ENCODE data around the gene FBXL13. TPM values are rescaled to one million over a fixed set of nuclear protein-coding genes. Genes with fewer than 3 reads are reported as not detected.

Gene FBXL13
- total RNA-seq, 1 donor from 2014 or later: 2.1 TPM

- no peaks in the 10 kb centered on the region for H3K27me3 Mint-ChIP-seq (ENCODE audit: low read depth)
- peaks cover 7% of the 10 kb centered on the region for H3K4me1 Mint-ChIP-seq
- H3K27ac Mint-ChIP-seq (ENCODE audit: unreplicated experiment): no peak overlapping the region
- H3K4me3 Mint-ChIP-seq: no peak overlapping the region
- no peak for DNase-seq (ENCODE audit: low read depth, low spot score)
- H3K9me3 Mint-ChIP-seq: no peaks in the 10 kb centered on the region
- peaks cover 3% of the 10 kb centered on the region for H3K36me3 Mint-ChIP-seq (ENCODE audit: low read depth)
- TF ChIP-seq CTCF (conservative IDR thresholded peaks at IDR 0.05): no peak
Observed at GRCh38 chr7:102859799-102860125, 214.8 kb downstream of the FBXL13 start.

GRCh38 chr7:102859084-102859798, 215.4 kb downstream of the FBXL13 start:
- DNase-seq (ENCODE audit: low read depth, low spot score): no peak
- Mint-ChIP-seq H3K9me3 (no peaks in the 10 kb centered on the region), H3K4me3 (no peak overlapping the region), H3K27ac (ENCODE audit: unreplicated experiment) (peak overlapping the region; percentile 3), H3K36me3 (ENCODE audit: low read depth) (peaks cover 3% of the 10 kb centered on the region), H3K27me3 (ENCODE audit: low read depth) (no peaks in the 10 kb centered on the region), H3K4me1 (peaks cover 7% of the 10 kb centered on the region)
- TF ChIP-seq CTCF (conservative IDR thresholded peaks at IDR 0.05): no peak

GRCh38 chr7:102856036-102856435, 218.6 kb downstream of the FBXL13 start:
- Mint-ChIP-seq H3K9me3 (peaks cover 6% of the 10 kb centered on the region), H3K36me3 (ENCODE audit: low read depth) (peaks cover 10% of the 10 kb centered on the region), H3K4me1 (peaks cover 7% of the 10 kb centered on the region), H3K27me3 (ENCODE audit: low read depth) (no peaks in the 10 kb centered on the region), H3K4me3 (no peak overlapping the region), H3K27ac (ENCODE audit: unreplicated experiment) (no peak overlapping the region)
- no peak for DNase-seq (ENCODE audit: low read depth, low spot score)
- TF ChIP-seq CTCF (conservative IDR thresholded peaks at IDR 0.05): no peak

- H3K4me1 Mint-ChIP-seq: no peaks in the 10 kb centered on the region
- no peaks in the 10 kb centered on the region for H3K27me3 Mint-ChIP-seq (ENCODE audit: low read depth)
- no peak for DNase-seq (ENCODE audit: low read depth, low spot score)
- H3K27ac Mint-ChIP-seq (ENCODE audit: unreplicated experiment): no peak overlapping the region
- H3K4me3 Mint-ChIP-seq: no peak overlapping the region
- H3K9me3 Mint-ChIP-seq: peaks cover 6% of the 10 kb centered on the region
- peaks cover 7% of the 10 kb centered on the region for H3K36me3 Mint-ChIP-seq (ENCODE audit: low read depth)
- no peak for TF ChIP-seq CTCF (conservative IDR thresholded peaks at IDR 0.05)
Observed at GRCh38 chr7:102849538-102849937, 225.1 kb downstream of the FBXL13 start.

- no peaks in the 10 kb centered on the region for H3K4me1 Mint-ChIP-seq
- H3K9me3 Mint-ChIP-seq: peaks cover 6% of the 10 kb centered on the region
- H3K36me3 Mint-ChIP-seq (ENCODE audit: low read depth): peaks cover 7% of the 10 kb centered on the region
- H3K27ac Mint-ChIP-seq (ENCODE audit: unreplicated experiment): no peak overlapping the region
- no peak for TF ChIP-seq CTCF (conservative IDR thresholded peaks at IDR 0.05)
- no peaks in the 10 kb centered on the region for H3K27me3 Mint-ChIP-seq (ENCODE audit: low read depth)
- no peak overlapping the region for H3K4me3 Mint-ChIP-seq
- no peak for DNase-seq (ENCODE audit: low read depth, low spot score)
Observed at GRCh38 chr7:102849079-102849478, 225.5 kb downstream of the FBXL13 start.
